ENCODE data around the gene TF. TPM values are rescaled to one million over a fixed set of nuclear protein-coding genes. Genes with fewer than 3 reads are reported as not detected.

TF gene
- polyA plus RNA-seq, 1 experiment, result 0.15 TPM

- peaks cover 3% of the 10 kb centered on the region for H3K27me3 ChIP-seq (ENCODE audit: control insufficient read depth, insufficient read depth, low read length)
- DNase-seq (ENCODE audit: low read depth), result no peak
- no peaks in the 10 kb centered on the region for H3K36me3 ChIP-seq (ENCODE audit: control insufficient read depth, insufficient read depth, low read length)
- no peak overlapping the region for H3K4me3 ChIP-seq (ENCODE audit: low read depth, low read length)
- ChIA-PET CTCF (interaction anchor here (1.0 to 2.1 kb wide), 3 partner anchors 13 to 23 kb away, joined by 3 to 7 read pairs (median 3); no protein-coding TSS in a partner anchor), POLR2A (interaction anchor here (0.5 kb wide), 1 partner anchor 90 kb away, joined by 6 read pairs; no protein-coding TSS in a partner anchor)
- no peak for TF ChIP-seq CTCF (IDR thresholded peaks at IDR 0.05; ENCODE audit: insufficient read depth, low read depth, low read length)
Measured at GRCh38 chr3:133833267-133833666, 87.1 kb downstream of the TF start.

GRCh38 chr3:133833880-133834620 lies 87.9 kb downstream of the TF start:
- POLR2A ChIA-PET, result no interaction called here
- CTCF ChIA-PET, result interaction anchor here (0.8 to 1.2 kb wide), 2 partner anchors 10 to 14 kb away, joined by 3 read pairs; no protein-coding TSS in a partner anchor
- TF ChIP-seq CTCF (IDR thresholded peaks at IDR 0.05; ENCODE audit: insufficient read depth, low read depth, low read length), result no peak
- no peak overlapping the region for H3K4me3 ChIP-seq (ENCODE audit: low read depth, low read length)
- H3K36me3 ChIP-seq (ENCODE audit: control insufficient read depth, insufficient read depth, low read length), result no peaks in the 10 kb centered on the region
- DNase-seq (ENCODE audit: low read depth), result no peak
- peaks cover 3% of the 10 kb centered on the region for H3K27me3 ChIP-seq (ENCODE audit: control insufficient read depth, insufficient read depth, low read length)

DNA sequence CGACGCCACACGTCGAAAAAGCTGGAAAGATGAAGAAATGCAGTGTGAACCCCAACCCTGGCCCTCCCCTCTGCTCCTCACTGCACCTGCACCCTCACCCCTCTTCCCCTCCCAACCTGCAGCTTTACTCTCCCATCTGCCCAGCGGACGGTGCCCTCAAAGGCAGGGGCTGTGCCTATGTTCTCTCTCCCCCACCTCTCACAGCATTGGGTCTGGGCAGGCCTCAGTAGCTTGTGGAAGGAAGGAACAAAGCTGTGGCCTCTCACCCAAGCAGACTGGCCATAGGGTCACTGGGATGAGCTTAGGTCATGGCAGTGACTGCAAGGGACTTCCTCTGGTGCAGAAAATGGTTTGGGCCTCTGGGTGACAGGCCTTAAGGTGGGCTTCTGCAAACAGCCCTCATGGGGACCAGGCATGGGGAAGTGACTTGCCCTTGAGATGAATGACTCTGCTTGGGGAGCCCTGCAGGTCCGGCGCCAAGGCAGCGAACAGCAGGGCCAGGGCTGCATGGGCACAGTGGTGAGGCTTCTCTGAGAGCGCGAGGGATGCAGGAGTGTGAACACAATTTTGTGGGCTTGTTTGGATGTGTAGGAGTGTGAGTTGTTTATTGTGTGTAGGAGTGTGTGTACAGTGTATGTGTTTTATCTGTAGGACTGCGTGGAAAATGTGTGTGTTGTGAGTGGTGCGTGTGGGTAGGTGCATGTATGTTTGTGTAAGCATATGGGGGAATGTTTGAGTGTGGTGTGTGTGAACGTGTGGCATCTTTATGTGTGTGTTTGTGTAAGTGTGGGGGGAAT lies 88.6 kb downstream of the TF start:
- Histone ChIP-seq H3K27me3 (ENCODE audit: control insufficient read depth, insufficient read depth, low read length) (peaks cover 3% of the 10 kb centered on the region), H3K36me3 (ENCODE audit: control insufficient read depth, insufficient read depth, low read length) (no peaks in the 10 kb centered on the region), H3K4me3 (ENCODE audit: low read depth, low read length) (no peak overlapping the region)
- ChIA-PET POLR2A (no interaction called here), CTCF (interaction anchor here (0.8 kb wide), 1 partner anchor 9 kb away, joined by 3 read pairs; no protein-coding TSS in a partner anchor)
- no peak for DNase-seq (ENCODE audit: low read depth)
- no peak for TF ChIP-seq CTCF (IDR thresholded peaks at IDR 0.05; ENCODE audit: insufficient read depth, low read depth, low read length)

- Histone ChIP-seq H3K4me3 (ENCODE audit: low read depth, low read length) (no peak overlapping the region), H3K27me3 (ENCODE audit: control insufficient read depth, insufficient read depth, low read length) (peaks cover 1% of the 10 kb centered on the region; the same call in 1 of the 2 replicates), H3K36me3 (ENCODE audit: control insufficient read depth, insufficient read depth, low read length) (no peaks in the 10 kb centered on the region)
- CTCF ChIA-PET, result no interaction called here
- POLR2A ChIA-PET, result no interaction called here
- TF ChIP-seq CTCF (IDR thresholded peaks at IDR 0.05; ENCODE audit: insufficient read depth, low read depth, low read length), result no peak
- DNase-seq (ENCODE audit: low read depth), result no peak
Measured at GRCh38 chr3:133835418-133835743, 89.2 kb downstream of the TF start.

DNA sequence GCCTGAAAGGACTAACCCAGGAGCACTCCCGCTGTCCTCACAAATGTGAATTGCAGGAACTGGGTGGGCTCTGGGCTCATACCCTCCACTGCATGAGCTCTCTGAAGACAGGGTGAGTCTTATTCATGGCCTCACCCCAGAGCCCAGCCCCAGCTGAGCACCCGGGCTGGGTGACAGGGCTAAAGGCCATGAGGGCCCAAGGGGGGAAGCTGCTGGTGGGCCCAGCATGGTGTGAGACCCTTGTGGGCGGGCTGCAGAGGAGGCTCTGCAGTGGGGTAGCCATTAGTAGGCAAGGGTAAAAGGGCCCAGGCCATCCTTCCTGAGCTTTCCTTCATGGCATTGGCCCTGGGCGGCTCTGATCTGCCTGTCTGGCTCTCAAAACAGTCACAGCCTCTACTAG lies 89.8 kb downstream of the TF start:
- no peaks in the 10 kb centered on the region for H3K36me3 ChIP-seq (ENCODE audit: control insufficient read depth, insufficient read depth, low read length)
- H3K27me3 ChIP-seq (ENCODE audit: control insufficient read depth, insufficient read depth, low read length), result peaks cover 1% of the 10 kb centered on the region; the same call in 1 of the 2 replicates
- ChIA-PET POLR2A (no interaction called here), CTCF (no interaction called here)
- no peak for DNase-seq (ENCODE audit: low read depth)
- no peak for TF ChIP-seq CTCF (IDR thresholded peaks at IDR 0.05; ENCODE audit: insufficient read depth, low read depth, low read length)
- H3K4me3 ChIP-seq (ENCODE audit: low read depth, low read length), result no peak overlapping the region
